A549 (cell line): ENCODE data around the gene REXO4.

Source experiments
- EP300 ChIP-seq, 2 experiments: fragments of >200 bp; sonication (Bioruptor Twin); formaldehyde crosslinking; IDR thresholded peaks; 2 replicates in 1 of 2; 3 replicates in 1 of 2; pipeline ENCODE4 v1.6.1; 2016 to 2017
- PHF8 ChIP-seq: fragments of 200-600 bp; sonication (generic); IDR thresholded peaks from 2 replicates; pipeline ENCODE4 v1.6.1; 2016; ENCODE audit warnings: low read depth, mild to moderate bottlenecking, antibody characterized with exemption, moderate library complexity, borderline replicate concordance
- POLR2A ChIP-seq: IDR thresholded peaks from 2 replicates; pipeline ENCODE4 v1.6.1; 2012; ENCODE audit warnings: mild to moderate bottlenecking, low read length
- RAD21 ChIP-seq, 2 experiments: fragments of >200 bp in 1 of 2; sonication (Bioruptor Twin) in 1 of 2; formaldehyde crosslinking in 1 of 2; IDR thresholded peaks in 1 of 2; conservative IDR thresholded peaks in 1 of 2; 2 replicates in 1 of 2; 3 replicates in 1 of 2; pipeline ENCODE4 v1.6.1; 2012 to 2018; ENCODE audit warnings: inconsistent platforms in 1 of 2
- TF ChIP-seq, protein P1 (sequence below): fragments of >200 bp; sonication (Bioruptor Twin); formaldehyde crosslinking; IDR thresholded peaks from 3 replicates; pipeline ENCODE4 v1.5.1; 2016

DNA sequence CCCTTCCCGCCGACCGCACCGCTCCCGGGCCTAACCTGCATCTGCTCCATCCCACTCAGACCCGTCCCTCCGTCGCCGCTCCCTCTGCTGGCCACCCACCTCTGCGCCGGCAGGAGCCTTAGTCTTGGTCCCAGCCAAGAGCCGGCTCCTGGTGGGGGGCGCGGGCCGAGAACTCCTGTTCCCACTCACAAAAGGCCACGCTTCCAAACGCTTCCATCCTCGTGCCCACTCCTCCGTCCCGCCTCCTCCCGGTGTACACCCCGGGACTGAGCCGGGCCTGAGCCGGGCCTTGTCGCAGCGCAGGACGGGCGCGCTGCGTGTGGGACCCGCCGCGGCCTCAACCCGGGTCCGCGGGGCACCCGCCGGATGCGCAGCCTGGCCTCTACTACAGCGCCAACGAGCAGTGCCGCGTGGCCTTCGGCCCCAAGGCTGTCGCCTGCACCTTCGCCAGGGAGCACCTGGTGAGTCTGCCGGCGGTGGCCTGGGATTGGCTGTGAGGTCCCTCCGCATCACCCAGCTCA is 11.9 kb upstream of the REXO4 start:
- TF ChIP-seq POLR2A: no peak
- TF ChIP-seq, protein P1, sequence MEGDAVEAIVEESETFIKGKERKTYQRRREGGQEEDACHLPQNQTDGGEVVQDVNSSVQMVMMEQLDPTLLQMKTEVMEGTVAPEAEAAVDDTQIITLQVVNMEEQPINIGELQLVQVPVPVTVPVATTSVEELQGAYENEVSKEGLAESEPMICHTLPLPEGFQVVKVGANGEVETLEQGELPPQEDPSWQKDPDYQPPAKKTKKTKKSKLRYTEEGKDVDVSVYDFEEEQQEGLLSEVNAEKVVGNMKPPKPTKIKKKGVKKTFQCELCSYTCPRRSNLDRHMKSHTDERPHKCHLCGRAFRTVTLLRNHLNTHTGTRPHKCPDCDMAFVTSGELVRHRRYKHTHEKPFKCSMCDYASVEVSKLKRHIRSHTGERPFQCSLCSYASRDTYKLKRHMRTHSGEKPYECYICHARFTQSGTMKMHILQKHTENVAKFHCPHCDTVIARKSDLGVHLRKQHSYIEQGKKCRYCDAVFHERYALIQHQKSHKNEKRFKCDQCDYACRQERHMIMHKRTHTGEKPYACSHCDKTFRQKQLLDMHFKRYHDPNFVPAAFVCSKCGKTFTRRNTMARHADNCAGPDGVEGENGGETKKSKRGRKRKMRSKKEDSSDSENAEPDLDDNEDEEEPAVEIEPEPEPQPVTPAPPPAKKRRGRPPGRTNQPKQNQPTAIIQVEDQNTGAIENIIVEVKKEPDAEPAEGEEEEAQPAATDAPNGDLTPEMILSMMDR: peak; percentile 19; the same call in 2 of the 3 replicates
- no peak for TF ChIP-seq PHF8
- no peak for TF ChIP-seq EP300 (IDR thresholded peaks at IDR 0.05)
- TF ChIP-seq RAD21 (conservative IDR thresholded peaks at IDR 0.05 in 1 of 2, IDR thresholded peaks at IDR 0.05 in 1 of 2): peak in 1 of 2 experiments; percentile 17; a peak in 1 of 5 replicates
